ENCODE results near the gene NRSN2. TPM values are rescaled to one million over a fixed set of nuclear protein-coding genes. Genes with fewer than 3 reads are reported as not detected.
"Not testable (repeated sequence)": the region's sequence is repeated elsewhere in the genome, so short reads cannot be mapped to it uniquely, and the experiment has no call there.

The NRSN2 gene
- total RNA-seq, 1 donor from 2014 or later = 21.6 TPM

- Histone ChIP-seq H3K4me3 (no peak overlapping the region), H3K9me3 (no peaks in the 10 kb centered on the region), H3K4me1 (peaks cover 24% of the 10 kb centered on the region), H3K27ac (no peak overlapping the region), H3K36me3 (no peaks in the 10 kb centered on the region), H3K27me3 (no peaks in the 10 kb centered on the region)
- TF ChIP-seq POLR2AphosphoS5 (IDR thresholded peaks at IDR 0.05; ENCODE audit: insufficient read depth in 1 of 2, low read depth in 1 of 2) = no peak
- TF ChIP-seq CTCF (IDR thresholded peaks at IDR 0.05) = no peak
- no peak for TF ChIP-seq POLR2A (IDR thresholded peaks at IDR 0.05)
- intact Hi-C loops (cut with DNase I) = no loop called here
- DNase-seq (ENCODE audit: extremely low spot score in 2 of 2) = no peak
Observed at GRCh38 chr20:376089-376488, 29.2 kb downstream of the NRSN2 start.

- Histone ChIP-seq H3K9me3 (no peaks in the 10 kb centered on the region), H3K36me3 (no peaks in the 10 kb centered on the region), H3K4me3 (no peak overlapping the region), H3K27ac (no peak overlapping the region), H3K27me3 (no peaks in the 10 kb centered on the region), H3K4me1 (peaks cover 27% of the 10 kb centered on the region)
- intact Hi-C loops (cut with DNase I) = no loop called here
- no peak for DNase-seq (ENCODE audit: extremely low spot score in 2 of 2)
- no peak for TF ChIP-seq CTCF (IDR thresholded peaks at IDR 0.05)
- no peak for TF ChIP-seq POLR2A (IDR thresholded peaks at IDR 0.05)
- no peak for TF ChIP-seq POLR2AphosphoS5 (IDR thresholded peaks at IDR 0.05; ENCODE audit: insufficient read depth in 1 of 2, low read depth in 1 of 2)
Observed at GRCh38 chr20:376750-377149, 29.8 kb downstream of the NRSN2 start.

- H3K36me3 ChIP-seq; intact Hi-C loops (cut with DNase I): not testable (repeated sequence)
Observed at GRCh38 chr20:377578-377977, 30.7 kb downstream of the NRSN2 start.

GRCh38 chr20:378961-379336 lies 32.0 kb downstream of the NRSN2 start:
- H3K27me3 ChIP-seq = no peaks in the 10 kb centered on the region
- no peaks in the 10 kb centered on the region for H3K9me3 ChIP-seq
- TF ChIP-seq CTCF (IDR thresholded peaks at IDR 0.05) (no peak), POLR2AphosphoS5 (IDR thresholded peaks at IDR 0.05; ENCODE audit: insufficient read depth in 1 of 2, low read depth in 1 of 2) (no peak), POLR2A (IDR thresholded peaks at IDR 0.05) (no peak)
- H3K4me3 ChIP-seq = no peak overlapping the region
- H3K27ac ChIP-seq = no peak overlapping the region
- intact Hi-C loops (cut with DNase I) = no loop called here
- H3K4me1 ChIP-seq = peaks cover 18% of the 10 kb centered on the region
- no peak for DNase-seq (ENCODE audit: extremely low spot score in 2 of 2)
- no peaks in the 10 kb centered on the region for H3K36me3 ChIP-seq

More at GRCh38 chr20:377578-377977, 30.7 kb downstream of the NRSN2 start:
- not testable (repeated sequence) for H3K4me3 ChIP-seq; H3K27ac ChIP-seq; DNase-seq (ENCODE audit: extremely low spot score in 2 of 2); H3K27me3 ChIP-seq; H3K9me3 ChIP-seq
- H3K4me1 ChIP-seq = peaks cover 24% of the 10 kb centered on the region

- peak overlapping the region; percentile 30 for H3K27ac ChIP-seq
- no peaks in the 10 kb centered on the region for H3K36me3 ChIP-seq
- TF ChIP-seq CTCF (IDR thresholded peaks at IDR 0.05) (no peak), POLR2A (IDR thresholded peaks at IDR 0.05) (no peak), POLR2AphosphoS5 (IDR thresholded peaks at IDR 0.05; ENCODE audit: insufficient read depth in 1 of 2, low read depth in 1 of 2) (peak in 1 of 2 donors; percentile 44)
- peak overlapping the region; percentile 57 for H3K4me3 ChIP-seq
- intact Hi-C loops (cut with DNase I) = no loop called here
- H3K4me1 ChIP-seq = peaks cover 18% of the 10 kb centered on the region
- no peaks in the 10 kb centered on the region for H3K27me3 ChIP-seq
- H3K9me3 ChIP-seq = no peaks in the 10 kb centered on the region
- DNase-seq (ENCODE audit: extremely low spot score in 2 of 2) = no peak
Observed at GRCh38 chr20:380763-381580, 34.1 kb downstream of the NRSN2 start.
